T-cell (primary cell): ENCODE results near the gene ADGRG6. TPM values are rescaled to one million over a fixed set of nuclear protein-coding genes. Genes with fewer than 3 reads are reported as not detected.

Experiments used
- ATAC-seq, 4 experiments: fragments of 200-7000 bp in 3 of 4; fragments of 150-1000 bp in 1 of 4; cut with Tn5 transposase; replicated peaks in 1 of 4; 1 replicate in 3 of 4; 2 replicates in 1 of 4; pipeline ENCODE4 v1.10.0; 2021; ENCODE audit warnings: moderate library complexity in 3 of 4, mild to moderate bottlenecking in 2 of 4, moderate number of reproducible peaks in 1 of 4
- CTCF ChIA-PET, 2 donors: fragments of 300-600 bp; sonication (Branson Sonifier 250); formaldehyde crosslinking; loops; one replicate each; lab custom pipeline; 2022; ENCODE audit warnings: antibody characterized with exemption in 2 of 2; lab: Charles Lee
- POLR2A ChIA-PET, 2 donors: fragments of 300-600 bp; sonication (Branson Sonifier 250); formaldehyde crosslinking; loops; one replicate each; lab custom pipeline; 2022; ENCODE audit warnings: antibody characterized with exemption in 2 of 2; lab: Charles Lee
- DNase-seq, 35 experiments: peaks; one replicate each; pipeline versions ENCODE4 v3.0.0 to v3.0.0-alpha.2; 2013 to 2023
- H3K27ac ChIP-seq: one replicate; pipeline ENCODE4 v1.5.1; 2013; ENCODE audit warnings: low read length
- H3K27me3 ChIP-seq, 2 experiments: replicated peaks in 1 of 2; 1 replicate in 1 of 2; 2 replicates in 1 of 2; pipeline versions ENCODE4 v1.6.1 to v1.7.0; 2013; ENCODE audit warnings: low read length in 1 of 2, mixed read lengths in 1 of 2; ENCODE audit not compliant: control insufficient read depth in 2 of 2, insufficient read depth in 2 of 2; ENCODE audit errors: extremely low read depth in 1 of 2
- H3K36me3 ChIP-seq, 2 donors: 1 replicate in 1 of 2; 2 replicates in 1 of 2; pipeline versions ENCODE4 v1.6.1 to v1.7.0; 2013; ENCODE audit warnings: low read length in 1 of 2; ENCODE audit not compliant: control insufficient read depth in 2 of 2, insufficient read depth in 1 of 2; ENCODE audit errors: extremely low read depth in 1 of 2
- H3K4me1 ChIP-seq, 2 experiments: 1 replicate in 1 of 2; 2 replicates in 1 of 2; pipeline versions ENCODE4 v1.6.1 to v1.7.0; 2013; ENCODE audit warnings: low read length in 2 of 2, mixed read lengths in 1 of 2; ENCODE audit not compliant: insufficient read depth in 2 of 2, control insufficient read depth in 1 of 2; ENCODE audit errors: extremely low read depth in 1 of 2
- H3K4me3 ChIP-seq, 2 donors: 1 replicate in 1 of 2; 2 replicates in 1 of 2; pipeline versions ENCODE4 v1.5.1 to v1.7.0; 2013; ENCODE audit warnings: mild to moderate bottlenecking in 2 of 2, low read length in 1 of 2, moderate library complexity in 1 of 2; ENCODE audit not compliant: control insufficient read depth in 1 of 2; ENCODE audit errors: extremely low read depth in 1 of 2
- H3K9me3 ChIP-seq: 2 replicates; pipeline ENCODE4 v1.7.0; 2013
- H3K27ac Mint-ChIP-seq, 2 donors: one replicate each; pipeline ENCODE4 v1.8.0; 2020 to 2021; ENCODE audit warnings: mild to moderate bottlenecking in 2 of 2, mixed read lengths in 2 of 2
- H3K27me3 Mint-ChIP-seq, 2 donors: one replicate each; pipeline ENCODE4 v1.8.0; 2021 to 2022; ENCODE audit warnings: mixed read lengths in 2 of 2
- H3K36me3 Mint-ChIP-seq: one replicate; pipeline ENCODE4 v1.8.0; 2021; ENCODE audit warnings: mixed read lengths
- H3K4me1 Mint-ChIP-seq, 3 donors: one replicate each; pipeline ENCODE4 v1.8.0; 2020 to 2022; ENCODE audit warnings: mixed read lengths in 3 of 3, mild to moderate bottlenecking in 1 of 3
- H3K4me3 Mint-ChIP-seq, 3 donors: one replicate each; pipeline ENCODE4 v1.8.0; 2020 to 2022; ENCODE audit warnings: mild to moderate bottlenecking in 3 of 3, mixed read lengths in 3 of 3, moderate library complexity in 3 of 3
- H3K9me3 Mint-ChIP-seq, 3 donors: one replicate each; pipeline ENCODE4 v1.8.0; 2020 to 2022; ENCODE audit warnings: mixed read lengths in 3 of 3
- WGBS: methylation state at CpG from one replicate; pipeline ENCODE4 v1.1.5; 2013; ENCODE audit warnings: missing lambda C conversion rate; ENCODE audit not compliant: insufficient coverage; 5-methylcytosine and 5-hydroxymethylcytosine counted together
- total RNA-seq, 35 experiments: library from RNA in 6 of 35; stranded (reverse) in 6 of 35; fragments of 120-200 nt in 1 of 35; gene quantifications; one replicate each; pipeline versions ENCODE4 v1.2.1 to v1.2.4 and lab custom pipeline; 2013 to 2026

Gene ADGRG6
- total RNA-seq, 5 donors from 2014 or later (not counting 1 experiment from before 2014, with no cell fraction given), result 0.51 to 0.89 (median 0.61) TPM

DNA sequence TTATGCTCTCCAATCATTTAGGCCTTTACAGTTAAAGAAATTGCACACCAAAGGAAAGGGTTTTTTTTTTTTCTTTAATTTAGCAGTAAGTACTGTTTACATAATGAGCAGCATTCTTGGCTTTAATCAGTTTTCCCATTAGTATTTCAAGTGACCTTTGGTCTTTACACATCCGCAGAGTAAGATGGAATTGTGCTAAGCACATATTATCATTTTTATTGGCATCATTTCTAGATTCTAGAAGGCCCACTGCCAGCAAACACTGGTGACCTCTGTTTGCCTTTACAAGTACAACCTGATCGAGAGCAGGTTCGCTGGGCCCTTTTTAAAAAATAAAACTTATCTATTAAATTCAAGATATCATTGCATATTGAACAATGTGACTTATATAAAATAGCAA lies 104.3 kb downstream of the ADGRG6 start:
- Histone ChIP-seq H3K4me3 (no peak overlapping the region), H3K4me1 (peaks cover 0 to 13% of the 10 kb centered on the region in 2 experiments), H3K36me3 (no peaks in the 10 kb centered on the region), H3K27ac (no peak overlapping the region), H3K9me3 (no peaks in the 10 kb centered on the region), H3K27me3 (no peaks in the 10 kb centered on the region)
- Mint-ChIP-seq H3K27me3 (peaks cover 0 to 2% of the 10 kb centered on the region in 2 donors), H3K27ac (no peak overlapping the region), H3K36me3 (no peaks in the 10 kb centered on the region), H3K9me3 (no peaks in the 10 kb centered on the region), H3K4me1 (peaks cover 24 to 30% (median 27%) of the 10 kb centered on the region in 3 donors), H3K4me3 (no peak overlapping the region)
- no peak for ATAC-seq
- ChIA-PET CTCF (interaction anchor here in 1 of 2 donors (1.4 kb wide), 1 partner anchor 10 kb away, joined by 3 read pairs; no protein-coding TSS in a partner anchor), POLR2A (no interaction called here)
- DNase-seq, result no peak
- WGBS, result no CpG with 5 or more reads among the region's 3 CpGs

DNA sequence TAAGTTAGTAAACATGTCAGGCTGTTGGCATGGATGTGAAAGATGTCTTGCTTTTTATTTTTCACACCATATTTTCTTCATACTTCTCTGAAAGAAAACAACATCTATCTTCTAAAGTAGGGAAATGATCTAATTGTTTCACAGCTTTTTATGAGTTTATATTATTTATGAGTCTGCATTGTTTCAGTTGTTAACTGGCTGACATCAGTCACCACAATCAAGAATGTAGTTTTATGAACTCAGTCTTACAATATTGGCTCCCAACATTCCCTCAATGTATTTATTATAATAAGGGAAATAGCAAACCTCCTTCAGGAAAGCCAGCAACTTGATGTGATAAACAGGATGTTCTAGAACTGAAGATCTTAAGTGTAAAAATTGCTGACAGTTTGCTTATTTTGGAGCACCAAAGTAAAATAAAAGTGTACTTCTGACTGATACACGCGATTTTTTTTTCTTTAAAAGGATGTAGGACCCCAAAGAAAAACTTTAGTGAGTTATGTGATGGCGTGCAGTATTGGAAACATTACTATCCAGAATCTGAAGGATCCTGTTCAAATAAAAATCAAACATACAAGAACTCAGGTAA lies 106.0 kb downstream of the ADGRG6 start:
- Mint-ChIP-seq H3K4me1 (peaks cover 22 to 27% (median 24%) of the 10 kb centered on the region in 3 donors), H3K27me3 (no peaks in the 10 kb centered on the region), H3K9me3 (no peaks in the 10 kb centered on the region), H3K4me3 (peak overlapping the region in 1 of 3 donors; percentile 36), H3K27ac (peak overlapping the region in 1 of 2 donors; percentile 34), H3K36me3 (no peaks in the 10 kb centered on the region)
- ATAC-seq (no peak), DNase-seq (no peak)
- peaks cover 0 to 13% of the 10 kb centered on the region in 2 experiments for H3K4me1 ChIP-seq
- H3K27ac ChIP-seq, result no peak overlapping the region
- CTCF ChIA-PET, result interaction anchor here (0.7 to 1.4 kb wide), 2 partner anchors 12 to 270 kb away, joined by 3 to 8 read pairs; no protein-coding TSS in a partner anchor
- no peaks in the 10 kb centered on the region for H3K27me3 ChIP-seq
- H3K36me3 ChIP-seq, result no peaks in the 10 kb centered on the region
- WGBS, result no CpG with 5 or more reads among the region's 3 CpGs
- POLR2A ChIA-PET, result no interaction called here
- H3K4me3 ChIP-seq, result no peak overlapping the region
- no peaks in the 10 kb centered on the region for H3K9me3 ChIP-seq

DNA sequence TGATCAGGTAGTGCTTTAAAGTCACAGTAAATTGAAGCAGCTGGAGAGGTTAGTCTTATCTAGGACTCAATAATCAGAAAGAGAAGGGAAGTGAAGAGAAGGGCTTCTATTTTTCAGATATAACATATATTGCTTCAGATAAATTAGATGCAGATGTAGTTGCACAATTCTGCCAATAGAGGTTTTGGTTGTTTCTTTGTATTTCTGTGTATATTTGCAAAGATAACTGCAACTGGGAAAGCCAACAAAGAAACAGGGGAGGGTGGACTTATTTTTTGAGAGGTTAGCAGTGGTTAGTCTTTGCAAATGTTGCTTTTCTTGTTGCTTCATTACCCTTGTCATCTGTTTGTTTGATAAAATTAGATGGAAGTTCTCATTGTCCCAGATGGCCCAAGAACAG lies 106.6 kb downstream of the ADGRG6 start:
- H3K4me1 Mint-ChIP-seq, result peaks cover 22 to 27% (median 24%) of the 10 kb centered on the region in 3 donors
- Histone ChIP-seq H3K9me3 (no peaks in the 10 kb centered on the region), H3K27ac (no peak overlapping the region), H3K4me3 (no peak overlapping the region), H3K4me1 (peaks cover 0 to 13% of the 10 kb centered on the region in 2 experiments), H3K36me3 (no peaks in the 10 kb centered on the region), H3K27me3 (no peaks in the 10 kb centered on the region)
- ChIA-PET POLR2A (no interaction called here), CTCF (no interaction called here)
- no peaks in the 10 kb centered on the region for H3K27me3 Mint-ChIP-seq
- H3K9me3 Mint-ChIP-seq, result no peaks in the 10 kb centered on the region
- ATAC-seq (no peak), DNase-seq (no peak)
- no peaks in the 10 kb centered on the region for H3K36me3 Mint-ChIP-seq
- peak overlapping the region in 1 of 3 donors; percentile 36 for H3K4me3 Mint-ChIP-seq
- H3K27ac Mint-ChIP-seq, result peak overlapping the region in 1 of 2 donors; percentile 24

DNA sequence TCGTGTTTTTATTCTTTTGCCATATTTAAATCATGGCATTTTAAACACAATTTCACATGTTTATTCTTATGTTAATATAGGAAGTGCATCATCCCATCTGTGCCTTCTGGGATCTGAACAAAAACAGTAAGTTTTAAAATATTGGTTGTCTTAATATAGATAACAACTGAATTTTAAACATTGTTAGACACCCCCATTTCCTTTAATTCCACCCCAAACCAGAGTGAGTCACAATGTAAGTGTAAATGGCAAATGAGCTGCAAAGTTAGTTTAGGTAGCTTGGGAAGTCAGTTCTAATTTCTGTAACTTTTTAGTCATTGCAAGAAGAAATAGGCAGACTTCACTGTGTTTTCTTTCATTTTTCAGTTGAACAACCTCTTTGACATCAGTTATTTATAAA lies 108.0 kb downstream of the ADGRG6 start:
- ChIA-PET CTCF (no interaction called here), POLR2A (interaction anchor here in 1 of 2 donors (0.7 kb wide), 1 partner anchor 1141 kb away, joined by 3 read pairs; no protein-coding TSS in a partner anchor)
- H3K9me3 ChIP-seq, result no peaks in the 10 kb centered on the region
- ATAC-seq (no peak), DNase-seq (no peak)
- no CpG with 5 or more reads among the region's 1 CpG for WGBS
- H3K36me3 Mint-ChIP-seq, result no peaks in the 10 kb centered on the region
- no peak overlapping the region for H3K27ac Mint-ChIP-seq
- no peaks in the 10 kb centered on the region for H3K36me3 ChIP-seq
- H3K9me3 Mint-ChIP-seq, result no peaks in the 10 kb centered on the region
- peaks cover 0 to 13% of the 10 kb centered on the region in 2 experiments for H3K4me1 ChIP-seq
- H3K27ac ChIP-seq, result no peak overlapping the region
- H3K4me3 Mint-ChIP-seq, result no peak overlapping the region
- no peak overlapping the region for H3K4me3 ChIP-seq
- H3K4me1 Mint-ChIP-seq, result peaks cover 22 to 29% (median 27%) of the 10 kb centered on the region in 3 donors
- H3K27me3 Mint-ChIP-seq, result peaks cover 0 to 4% of the 10 kb centered on the region in 2 donors
- H3K27me3 ChIP-seq, result no peaks in the 10 kb centered on the region

DNA sequence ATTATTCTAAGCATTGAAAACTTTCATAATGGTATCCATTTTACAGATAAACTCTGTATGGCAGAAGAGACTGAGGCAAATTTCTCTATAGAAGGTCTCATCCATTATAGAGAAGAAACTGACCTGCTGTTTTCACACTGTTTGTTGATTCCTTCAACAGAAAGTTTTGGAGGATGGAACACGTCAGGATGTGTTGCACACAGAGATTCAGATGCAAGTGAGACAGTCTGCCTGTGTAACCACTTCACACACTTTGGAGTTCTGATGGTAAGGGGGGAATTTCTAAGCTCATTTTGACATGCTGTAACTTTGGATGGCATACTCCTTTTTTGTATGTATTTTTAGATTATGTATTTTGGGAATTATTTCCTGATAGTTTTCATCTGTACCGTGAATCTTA lies 109.3 kb downstream of the ADGRG6 start:
- ChIA-PET POLR2A (no interaction called here), CTCF (no interaction called here)
- Mint-ChIP-seq H3K4me1 (peaks cover 22 to 29% (median 27%) of the 10 kb centered on the region in 3 donors), H3K27ac (no peak overlapping the region), H3K36me3 (no peaks in the 10 kb centered on the region), H3K9me3 (no peaks in the 10 kb centered on the region), H3K27me3 (peaks cover 0 to 4% of the 10 kb centered on the region in 2 donors), H3K4me3 (no peak overlapping the region)
- Histone ChIP-seq H3K9me3 (no peaks in the 10 kb centered on the region), H3K27ac (no peak overlapping the region), H3K4me1 (peaks cover 0 to 13% of the 10 kb centered on the region in 2 experiments), H3K4me3 (no peak overlapping the region), H3K36me3 (no peaks in the 10 kb centered on the region), H3K27me3 (no peaks in the 10 kb centered on the region)
- DNase-seq (no peak), ATAC-seq (no peak)
- no CpG with 5 or more reads among the region's 2 CpGs for WGBS

DNA sequence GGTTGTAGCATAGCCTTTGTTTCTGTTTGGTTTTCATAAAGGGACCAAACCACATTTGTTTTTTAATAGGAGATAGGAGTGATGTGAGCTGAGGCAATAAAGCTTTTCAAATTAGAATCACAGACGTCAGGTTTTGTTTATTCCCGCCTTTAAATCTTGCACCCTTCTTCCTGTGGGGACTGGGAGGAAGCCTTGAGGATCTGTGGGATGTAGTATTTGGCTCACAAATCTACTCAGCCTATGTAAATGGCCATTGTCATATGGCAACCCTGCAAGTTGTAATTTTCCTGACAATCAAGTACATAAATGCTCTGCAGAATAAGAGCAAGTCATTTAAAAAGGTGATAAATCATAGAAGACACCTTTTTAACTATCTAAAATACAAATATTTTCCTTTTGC lies 110.4 kb downstream of the ADGRG6 start:
- Mint-ChIP-seq H3K4me1 (peaks cover 21 to 27% (median 26%) of the 10 kb centered on the region in 3 donors), H3K9me3 (no peaks in the 10 kb centered on the region), H3K27ac (no peak overlapping the region), H3K4me3 (no peak overlapping the region), H3K36me3 (no peaks in the 10 kb centered on the region), H3K27me3 (peaks cover 0 to 4% of the 10 kb centered on the region in 2 donors)
- DNase-seq, result no peak
- H3K9me3 ChIP-seq, result no peaks in the 10 kb centered on the region
- no peak overlapping the region for H3K27ac ChIP-seq
- no peak for ATAC-seq
- no peak overlapping the region for H3K4me3 ChIP-seq
- 67% methylated on average over 2 of the region's 2 CpGs for WGBS
- no peaks in the 10 kb centered on the region for H3K36me3 ChIP-seq
- ChIA-PET POLR2A (no interaction called here), CTCF (no interaction called here)
- H3K4me1 ChIP-seq, result peaks cover 0 to 13% of the 10 kb centered on the region in 2 experiments
- no peaks in the 10 kb centered on the region for H3K27me3 ChIP-seq
